Esophagus (tissue), 2 donors: Measurements from ENCODE around the gene BRD7. TPM values are rescaled to one million over a fixed set of nuclear protein-coding genes. Genes with fewer than 3 reads are reported as not detected.

ENCODE experiments used
- H3K27ac ChIP-seq, 2 donors: one replicate each; pipeline ENCODE4 v1.5.1; 2013; ENCODE audit warnings: low read depth in 2 of 2, mild to moderate bottlenecking in 2 of 2, inconsistent platforms in 1 of 2, low read length in 1 of 2, moderate library complexity in 1 of 2
- H3K27me3 ChIP-seq, 2 donors: one replicate each; pipeline ENCODE4 v1.6.1; 2013; ENCODE audit warnings: low read length in 2 of 2, control low read depth in 1 of 2, mild to moderate bottlenecking in 1 of 2; ENCODE audit not compliant: insufficient read depth in 2 of 2, control insufficient read depth in 1 of 2
- H3K36me3 ChIP-seq, 2 donors: one replicate each; pipeline ENCODE4 v1.6.1; 2013; ENCODE audit warnings: low read length in 1 of 2; ENCODE audit not compliant: control insufficient read depth in 2 of 2, insufficient read depth in 2 of 2
- H3K4me1 ChIP-seq, 2 donors: one replicate each; pipeline ENCODE4 v1.6.1; 2013; ENCODE audit warnings: low read length in 1 of 2; ENCODE audit not compliant: control insufficient read depth in 2 of 2, insufficient read depth in 2 of 2
- H3K4me3 ChIP-seq, 2 donors: one replicate each; pipeline ENCODE4 v1.5.1; 2013; ENCODE audit warnings: low read length in 2 of 2, mild to moderate bottlenecking in 2 of 2, low read depth in 1 of 2, moderate library complexity in 1 of 2
- H3K9me3 ChIP-seq, 2 donors: one replicate each; pipeline ENCODE4 v1.6.1; 2013; ENCODE audit warnings: mild to moderate bottlenecking in 2 of 2, low read depth in 1 of 2, low read length in 1 of 2, moderate library complexity in 1 of 2; ENCODE audit not compliant: control insufficient read depth in 2 of 2, insufficient read depth in 1 of 2
- WGBS, 2 donors: extraction: QIAGEN DNeasy Blood & Tissue Kit; methylation state at CpG; one replicate each; pipeline ENCODE4 v1.1.7; 2013; 5-methylcytosine and 5-hydroxymethylcytosine counted together
- polyA plus RNA-seq, 2 donors: library from polyadenylated mRNA; stranded (reverse); fragments of 200-250 nt; gene quantifications; one replicate each; pipeline ENCODE4 v1.2.3, GENCODE V29; 2013
- donor health status: healthy with polysubstance abuse.
- donor health status: Bipolar disorder and iron deficiency.

BRD7 gene
- polyA plus RNA-seq, 2 donors: 42.1 to 45.0 TPM

DNA sequence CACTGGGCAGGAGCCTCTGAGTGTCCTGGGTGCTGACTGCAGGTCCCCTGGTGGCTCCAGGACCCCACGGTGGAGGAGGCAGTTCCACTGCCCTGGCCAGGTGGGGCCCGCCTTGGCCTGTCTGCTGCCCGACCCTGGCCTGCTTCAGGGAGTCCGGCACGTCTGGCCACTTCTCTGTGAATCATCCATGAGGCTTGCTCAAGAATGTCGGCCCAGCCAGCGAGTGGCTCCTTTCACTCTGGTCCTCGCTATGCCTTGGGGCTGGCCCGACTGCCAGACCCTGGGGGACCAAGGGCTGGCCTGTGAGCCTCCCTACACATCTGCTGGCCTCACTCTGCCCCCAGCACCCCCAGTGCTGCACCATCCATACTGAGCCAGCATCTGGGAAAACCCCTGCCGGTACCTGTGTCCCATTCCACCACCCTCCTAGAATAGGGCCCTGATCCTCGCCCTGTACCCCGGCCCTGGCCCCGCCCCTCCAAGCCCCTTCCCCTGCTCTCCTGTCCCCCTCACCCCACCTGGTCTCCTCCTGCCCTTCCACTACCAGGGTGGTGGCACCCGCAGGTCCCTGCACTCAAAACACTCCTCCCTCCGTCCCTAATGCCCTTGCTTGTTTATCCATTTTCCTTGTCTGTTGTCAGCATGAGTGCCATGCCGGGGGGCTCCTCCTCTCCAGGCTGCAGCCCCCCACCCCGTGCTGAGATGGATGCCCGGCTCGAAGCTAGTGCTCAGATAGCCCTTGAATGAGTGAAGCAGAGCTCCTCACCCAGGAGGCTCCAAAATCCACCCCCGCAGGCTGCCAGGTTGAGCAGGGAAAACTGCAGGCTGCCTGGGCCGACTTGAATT is 66.9 kb downstream of the BRD7 start:
- Histone ChIP-seq H3K27me3 (no peaks in the 10 kb centered on the region), H3K27ac (peak overlapping the region; percentile 59 to 78), H3K36me3 (peaks cover 0 to 33% of the 10 kb centered on the region in 2 donors), H3K4me1 (peaks cover 3 to 12% of the 10 kb centered on the region in 2 donors), H3K4me3 (no peak overlapping the region), H3K9me3 (no peaks in the 10 kb centered on the region)
- 65 to 71% methylated on average over 18 to 21 of the region's 21 CpGs for WGBS, 2 donors

- peak overlapping the region; percentile 59 to 78 for H3K27ac ChIP-seq
- no peak overlapping the region for H3K4me3 ChIP-seq
- WGBS, 2 donors: 78 to 83% methylated on average over 22 to 23 of the region's 23 CpGs
- H3K36me3 ChIP-seq: peaks cover 0 to 33% of the 10 kb centered on the region in 2 donors
- no peaks in the 10 kb centered on the region for H3K27me3 ChIP-seq
- no peaks in the 10 kb centered on the region for H3K9me3 ChIP-seq
- peaks cover 3 to 12% of the 10 kb centered on the region in 2 donors for H3K4me1 ChIP-seq
These were observed 67.7 kb downstream of the BRD7 start for GRCh38 chr16:50300942-50301625.

DNA sequence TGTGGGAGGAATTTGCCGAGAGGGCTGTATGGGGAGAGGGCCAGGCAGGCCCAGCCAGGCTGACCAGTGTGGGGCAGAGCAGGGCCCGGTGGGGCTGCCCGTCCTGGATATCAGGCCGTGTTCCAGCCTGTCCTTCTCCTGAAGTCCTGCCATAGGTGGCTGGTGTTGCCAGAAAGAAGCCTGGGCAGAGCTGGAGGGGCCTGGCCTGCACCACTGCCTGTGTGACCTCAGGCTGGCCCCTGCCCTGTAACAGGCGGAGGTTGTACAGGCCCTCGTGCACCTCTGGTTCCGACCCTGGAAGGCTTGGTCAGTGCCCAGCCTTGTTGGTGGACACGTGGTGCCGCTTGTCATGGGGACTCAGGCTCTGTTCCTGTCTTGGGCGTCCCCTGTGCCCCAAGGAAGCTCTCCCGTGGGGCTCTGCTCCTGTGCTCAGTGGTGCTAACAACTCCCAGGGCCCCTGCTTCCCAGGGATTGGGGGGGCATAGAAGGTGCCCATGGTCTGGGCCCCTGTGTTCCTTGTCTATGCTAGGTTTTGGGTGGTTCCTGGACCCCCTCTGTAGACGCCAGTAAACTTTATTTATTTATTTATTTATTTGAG is 69.2 kb downstream of the BRD7 start:
- Histone ChIP-seq H3K27ac (no peak overlapping the region), H3K9me3 (no peaks in the 10 kb centered on the region), H3K36me3 (peaks cover 4 to 32% of the 10 kb centered on the region in 2 donors), H3K4me3 (no peak overlapping the region), H3K27me3 (no peaks in the 10 kb centered on the region), H3K4me1 (peaks cover 3 to 12% of the 10 kb centered on the region in 2 donors)
- WGBS, 2 donors: 86 to 91% methylated on average over 12 of the region's 12 CpGs

DNA sequence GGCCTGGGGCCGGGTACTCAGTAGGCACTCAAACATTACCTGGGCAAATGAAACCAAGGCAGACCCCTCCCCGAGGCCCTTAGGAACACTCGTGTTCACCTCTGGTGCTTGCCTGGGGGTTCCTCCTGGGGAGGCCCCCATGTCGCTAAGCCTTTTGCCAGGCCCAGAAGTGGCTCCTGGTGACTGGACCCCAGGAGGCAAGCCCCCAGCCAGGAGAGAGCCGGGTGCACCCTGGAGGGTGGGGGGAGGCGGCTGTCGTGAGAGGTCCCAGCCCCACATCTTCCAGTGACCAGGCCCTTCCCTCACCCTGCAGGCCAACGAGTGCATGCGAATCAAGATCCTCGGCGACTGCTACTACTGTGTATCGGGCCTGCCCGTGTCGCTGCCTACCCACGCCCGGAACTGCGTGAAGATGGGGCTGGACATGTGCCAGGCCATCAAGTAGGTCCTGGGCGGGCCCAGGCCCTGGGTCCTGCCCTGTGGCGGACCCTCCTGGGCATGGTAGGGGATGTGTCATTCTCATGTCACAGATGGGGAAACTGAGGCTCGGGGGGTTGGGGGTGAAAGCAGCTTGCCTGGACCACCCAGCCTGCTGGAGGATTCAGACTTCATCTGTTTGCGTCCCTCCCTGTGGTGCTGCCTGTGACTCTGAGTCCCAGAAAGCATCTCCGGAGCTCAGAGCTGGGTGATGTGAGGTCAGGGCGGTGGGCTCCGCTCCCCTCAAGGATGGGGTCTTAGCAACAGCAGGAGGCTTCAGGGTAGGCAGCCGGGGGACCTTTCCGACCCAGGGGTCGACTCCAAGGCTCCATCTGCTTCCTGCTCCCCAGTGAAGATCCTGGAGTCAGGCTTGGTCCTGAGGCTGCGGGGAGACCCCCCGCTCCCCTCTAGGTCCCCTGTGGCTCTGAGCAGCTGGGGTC is 69.9 kb downstream of the BRD7 start:
- Histone ChIP-seq H3K27ac (no peak overlapping the region), H3K4me1 (peaks cover 3 to 12% of the 10 kb centered on the region in 2 donors), H3K36me3 (peaks cover 4 to 32% of the 10 kb centered on the region in 2 donors), H3K4me3 (no peak overlapping the region), H3K27me3 (no peaks in the 10 kb centered on the region), H3K9me3 (no peaks in the 10 kb centered on the region)
- WGBS, 2 donors: 89% methylated on average over 29 of the region's 29 CpGs

- H3K4me1 ChIP-seq: peaks cover 3 to 12% of the 10 kb centered on the region in 2 donors
- no peak overlapping the region for H3K4me3 ChIP-seq
- WGBS, 2 donors: 84 to 91% methylated on average over 7 of the region's 7 CpGs
- H3K27ac ChIP-seq: no peak overlapping the region
- H3K27me3 ChIP-seq: no peaks in the 10 kb centered on the region
- peaks cover 4 to 32% of the 10 kb centered on the region in 2 donors for H3K36me3 ChIP-seq
- H3K9me3 ChIP-seq: no peaks in the 10 kb centered on the region
These were observed 70.7 kb downstream of the BRD7 start for GRCh38 chr16:50298075-50298460.

GRCh38 chr16:50297301-50298074 is 71.3 kb downstream of the BRD7 start:
- WGBS, 2 donors: 74 to 80% methylated on average over 15 of the region's 15 CpGs
- no peak overlapping the region for H3K4me3 ChIP-seq
- H3K4me1 ChIP-seq: peaks cover 3 to 12% of the 10 kb centered on the region in 2 donors
- H3K9me3 ChIP-seq: no peaks in the 10 kb centered on the region
- peaks cover 6 to 36% of the 10 kb centered on the region in 2 donors for H3K36me3 ChIP-seq
- no peaks in the 10 kb centered on the region for H3K27me3 ChIP-seq
- no peak overlapping the region for H3K27ac ChIP-seq

DNA sequence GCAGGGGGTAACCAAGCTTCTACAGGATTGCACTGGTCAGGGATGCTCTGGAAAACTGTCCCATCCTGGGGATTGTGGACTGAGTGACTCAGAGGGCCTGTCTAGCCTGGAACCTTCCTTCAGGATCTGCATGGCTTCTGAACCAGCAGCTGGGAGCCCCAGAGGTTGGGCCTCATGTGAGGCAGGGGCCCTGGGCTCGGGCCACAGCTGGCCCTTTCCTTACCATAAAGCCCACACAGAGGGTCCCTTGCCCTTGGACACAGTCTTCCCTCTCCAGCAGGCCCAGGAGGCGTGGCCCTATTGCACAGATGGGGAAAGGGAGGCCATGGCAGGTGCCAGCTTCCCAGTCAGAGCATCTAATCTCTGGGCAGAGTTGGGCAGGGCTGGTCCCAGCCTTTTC is 72.0 kb downstream of the BRD7 start:
- H3K9me3 ChIP-seq: no peaks in the 10 kb centered on the region
- H3K36me3 ChIP-seq: peaks cover 8 to 37% of the 10 kb centered on the region in 2 donors

GRCh38 chr16:50295541-50296132 is 73.2 kb downstream of the BRD7 start:
- Histone ChIP-seq H3K27ac (no peak overlapping the region), H3K4me3 (no peak overlapping the region), H3K9me3 (no peaks in the 10 kb centered on the region), H3K36me3 (peaks cover 8 to 29% of the 10 kb centered on the region in 2 donors), H3K27me3 (no peaks in the 10 kb centered on the region), H3K4me1 (no peaks in the 10 kb centered on the region)
- WGBS, 2 donors: 97 to 98% methylated on average over 7 of the region's 7 CpGs

More for the DNA sequence above, 72.0 kb downstream of the BRD7 start:
- no peaks in the 10 kb centered on the region for H3K27me3 ChIP-seq
- no peak overlapping the region for H3K27ac ChIP-seq
- H3K4me1 ChIP-seq: peaks cover 3 to 8% of the 10 kb centered on the region in 2 donors
- H3K4me3 ChIP-seq: no peak overlapping the region
- 93 to 95% methylated on average over 2 of the region's 2 CpGs for WGBS, 2 donors
